Neural progenitor cell (in vitro differentiated cells): ENCODE results near the gene PRICKLE3.

Experiments used
- EZH2 ChIP-seq: fragments of 200-600 bp; sonication (generic); IDR thresholded peaks from 2 replicates; pipeline ENCODE4 v1.6.1; 2017; ENCODE audit warnings: antibody characterized with exemption, mild to moderate bottlenecking, moderate library complexity
- EZH2phosphoT487 ChIP-seq: fragments of 200-600 bp; sonication (generic); IDR thresholded peaks from 2 replicates; pipeline ENCODE4 v1.6.1; 2017; ENCODE audit warnings: antibody characterized with exemption
- TF ChIP-seq, protein P1 (sequence below): fragments of 200-600 bp; sonication (generic); IDR thresholded peaks from 2 replicates; pipeline ENCODE4 v1.5.1; 2017; ENCODE audit warnings: antibody characterized with exemption, mild to moderate bottlenecking

DNA sequence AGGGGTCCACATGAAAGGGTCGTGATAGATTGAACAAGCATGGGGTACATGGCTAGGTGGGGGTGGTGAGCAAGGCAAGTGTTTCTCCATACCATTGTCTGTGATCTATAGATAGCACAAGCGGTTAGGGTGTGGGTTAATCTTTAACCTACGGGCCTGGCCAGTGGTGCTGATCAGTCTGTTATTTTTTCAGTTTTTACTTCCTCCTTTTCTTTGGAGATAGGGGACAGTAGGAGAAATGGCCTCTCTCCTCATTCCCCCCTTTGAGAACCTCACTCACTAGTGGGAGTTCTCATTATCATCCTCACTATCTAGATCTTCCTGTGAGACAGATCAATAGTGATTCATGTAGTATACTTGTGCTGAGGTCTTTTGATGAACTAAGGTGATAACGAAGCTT lies 46.5 kb downstream of the PRICKLE3 start:
- TF ChIP-seq EZH2phosphoT487: no peak
- TF ChIP-seq, protein P1, sequence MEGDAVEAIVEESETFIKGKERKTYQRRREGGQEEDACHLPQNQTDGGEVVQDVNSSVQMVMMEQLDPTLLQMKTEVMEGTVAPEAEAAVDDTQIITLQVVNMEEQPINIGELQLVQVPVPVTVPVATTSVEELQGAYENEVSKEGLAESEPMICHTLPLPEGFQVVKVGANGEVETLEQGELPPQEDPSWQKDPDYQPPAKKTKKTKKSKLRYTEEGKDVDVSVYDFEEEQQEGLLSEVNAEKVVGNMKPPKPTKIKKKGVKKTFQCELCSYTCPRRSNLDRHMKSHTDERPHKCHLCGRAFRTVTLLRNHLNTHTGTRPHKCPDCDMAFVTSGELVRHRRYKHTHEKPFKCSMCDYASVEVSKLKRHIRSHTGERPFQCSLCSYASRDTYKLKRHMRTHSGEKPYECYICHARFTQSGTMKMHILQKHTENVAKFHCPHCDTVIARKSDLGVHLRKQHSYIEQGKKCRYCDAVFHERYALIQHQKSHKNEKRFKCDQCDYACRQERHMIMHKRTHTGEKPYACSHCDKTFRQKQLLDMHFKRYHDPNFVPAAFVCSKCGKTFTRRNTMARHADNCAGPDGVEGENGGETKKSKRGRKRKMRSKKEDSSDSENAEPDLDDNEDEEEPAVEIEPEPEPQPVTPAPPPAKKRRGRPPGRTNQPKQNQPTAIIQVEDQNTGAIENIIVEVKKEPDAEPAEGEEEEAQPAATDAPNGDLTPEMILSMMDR: no peak
- no peak for TF ChIP-seq EZH2
